Testis (tissue), 3 donors: ENCODE data around the gene OR1K1. TPM values are rescaled to one million over a fixed set of nuclear protein-coding genes. Genes with fewer than 3 reads are reported as not detected.

Experiments
- DNase-seq: peaks from one replicate; pipeline ENCODE4 v3.0.0-alpha.2; 2019
- H3K27ac ChIP-seq, 2 donors: fragments of 200-600 bp; sonication (generic); one replicate each; pipeline ENCODE4 v1.5.1; 2019
- H3K27me3 ChIP-seq: fragments of 200-600 bp; sonication (generic); one replicate; pipeline ENCODE4 v1.5.1; 2019
- H3K36me3 ChIP-seq: fragments of 200-600 bp; sonication (generic); one replicate; pipeline ENCODE4 v1.5.1; 2017; ENCODE audit warnings: low read depth; ENCODE audit errors: missing control alignments
- H3K4me1 ChIP-seq: fragments of 200-600 bp; sonication (generic); one replicate; pipeline ENCODE4 v1.5.1; 2019
- H3K4me3 ChIP-seq, 2 donors: fragments of 200-600 bp; sonication (generic); one replicate each; pipeline ENCODE4 v1.5.1; 2017 to 2019
- H3K9me3 ChIP-seq: fragments of 200-600 bp; sonication (generic); one replicate; pipeline ENCODE4 v1.5.1; 2017
- POLR2A ChIP-seq: fragments of 450-650 bp; IDR thresholded peaks from one replicate; pipeline ENCODE4 v1.6.1; 2017; ENCODE audit warnings: antibody characterized with exemption, mild to moderate bottlenecking, moderate library complexity
- WGBS, 2 donors: methylation state at CpG; one replicate each; pipeline ENCODE4 v1.1.5; 2018; 5-methylcytosine and 5-hydroxymethylcytosine counted together
- intact Hi-C: fragments of 100-400 bp; cut with DNase I; formaldehyde crosslinking; loops from one replicate; pipeline ENCODE4 v1.15.1; 2023; ENCODE audit warnings: low total_unique reads
- polyA plus RNA-seq: library from polyadenylated mRNA; stranded (reverse); fragments of 350-450 nt; fragmentation: Illumina TruSeq; extraction: RNeasy Lipid Tissue Mini Kit (QIAGEN cat#74804); gene quantifications from one replicate; pipeline ENCODE4 v1.2.3, GENCODE V29; 2014; ENCODE audit warnings: low read depth, low replicate concordance; ENCODE audit not compliant: insufficient read depth
- total RNA-seq, 2 donors: library from RNA; depleted of rRNA; stranded (reverse); fragments of >200 nt; gene quantifications; one replicate each; pipeline ENCODE4 v1.2.3, GENCODE V29; 2016
- TF ChIP-seq, protein P1 (sequence below), 3 experiments: fragments of 450-650 bp in 2 of 3; fragments of 200-600 bp in 1 of 3; sonication (generic) in 1 of 3; IDR thresholded peaks; one replicate each; pipeline ENCODE4 v1.5.1; 2016 to 2019; ENCODE audit warnings: antibody characterized with exemption in 3 of 3, mild to moderate bottlenecking in 2 of 3, moderate library complexity in 1 of 3

The OR1K1 gene
- total and polyA plus RNA-seq, 3 donors from 2014 or later = not detected

DNA sequence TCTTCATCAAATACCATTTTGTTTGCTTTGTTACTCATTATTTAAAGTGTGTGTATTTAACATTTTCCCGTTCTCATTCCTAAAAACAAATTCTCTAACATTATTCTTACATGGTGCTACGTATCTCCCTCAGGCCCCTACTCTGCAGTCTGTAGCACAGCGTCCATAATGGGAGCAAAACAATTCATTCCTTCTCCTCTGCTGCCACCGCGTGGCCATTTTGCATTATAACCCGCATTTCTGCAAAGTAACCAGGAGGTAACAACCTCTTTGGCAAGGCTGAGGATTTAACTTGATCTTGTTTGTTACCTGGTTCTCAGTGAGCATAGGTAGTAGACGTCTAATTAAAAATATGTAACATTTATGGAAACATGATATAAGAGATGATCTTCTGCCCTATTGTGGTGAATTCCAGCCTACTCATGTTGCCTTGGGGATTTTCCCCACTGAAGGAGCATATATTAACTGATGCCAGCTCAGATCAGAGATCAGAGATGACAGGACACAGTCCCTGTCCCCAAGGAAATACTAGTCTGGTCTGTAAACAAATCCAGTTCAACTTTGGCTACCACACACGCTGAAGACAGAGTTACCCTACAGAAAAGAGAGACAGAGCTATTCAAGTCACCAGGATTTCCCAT, 10.5 kb downstream of the OR1K1 start:
- peak; percentile 75 for DNase-seq
- Histone ChIP-seq H3K4me1 (no peaks in the 10 kb centered on the region), H3K36me3 (no peaks in the 10 kb centered on the region), H3K9me3 (no peaks in the 10 kb centered on the region), H3K27ac (no peak overlapping the region), H3K4me3 (no peak overlapping the region), H3K27me3 (no peaks in the 10 kb centered on the region)
- WGBS, 2 donors = 5 to 7% methylated on average over 8 of the region's 8 CpGs
- TF ChIP-seq POLR2A = no peak
- TF ChIP-seq, protein P1, sequence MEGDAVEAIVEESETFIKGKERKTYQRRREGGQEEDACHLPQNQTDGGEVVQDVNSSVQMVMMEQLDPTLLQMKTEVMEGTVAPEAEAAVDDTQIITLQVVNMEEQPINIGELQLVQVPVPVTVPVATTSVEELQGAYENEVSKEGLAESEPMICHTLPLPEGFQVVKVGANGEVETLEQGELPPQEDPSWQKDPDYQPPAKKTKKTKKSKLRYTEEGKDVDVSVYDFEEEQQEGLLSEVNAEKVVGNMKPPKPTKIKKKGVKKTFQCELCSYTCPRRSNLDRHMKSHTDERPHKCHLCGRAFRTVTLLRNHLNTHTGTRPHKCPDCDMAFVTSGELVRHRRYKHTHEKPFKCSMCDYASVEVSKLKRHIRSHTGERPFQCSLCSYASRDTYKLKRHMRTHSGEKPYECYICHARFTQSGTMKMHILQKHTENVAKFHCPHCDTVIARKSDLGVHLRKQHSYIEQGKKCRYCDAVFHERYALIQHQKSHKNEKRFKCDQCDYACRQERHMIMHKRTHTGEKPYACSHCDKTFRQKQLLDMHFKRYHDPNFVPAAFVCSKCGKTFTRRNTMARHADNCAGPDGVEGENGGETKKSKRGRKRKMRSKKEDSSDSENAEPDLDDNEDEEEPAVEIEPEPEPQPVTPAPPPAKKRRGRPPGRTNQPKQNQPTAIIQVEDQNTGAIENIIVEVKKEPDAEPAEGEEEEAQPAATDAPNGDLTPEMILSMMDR (IDR thresholded peaks at IDR 0.05) = peak; percentile 79 to 80 (median 79)
- intact Hi-C loops = loop anchor here (5.0 kb wide), 1 partner anchor 343 kb away; no protein-coding TSS in a partner anchor

DNA sequence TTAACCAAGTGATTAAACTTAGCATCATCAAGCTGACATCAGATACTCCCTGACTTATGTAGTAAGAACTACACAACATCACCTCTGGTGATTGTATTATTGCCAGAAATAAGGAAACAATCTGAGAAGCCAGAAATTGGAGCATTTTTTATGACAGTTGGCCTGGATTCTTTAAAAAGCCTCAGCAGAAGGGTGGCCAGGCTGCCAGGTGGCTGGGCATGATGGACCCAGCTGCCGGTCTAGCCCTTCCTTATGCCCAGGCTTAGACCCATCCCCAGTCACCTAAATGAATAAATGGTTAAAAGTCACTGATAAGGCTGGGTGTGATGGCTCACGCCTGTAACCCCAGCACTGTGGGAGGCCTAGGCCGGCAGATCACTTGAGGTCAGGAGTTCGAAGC, 12.8 kb downstream of the OR1K1 start:
- Histone ChIP-seq H3K27ac (no peak overlapping the region), H3K4me3 (no peak overlapping the region), H3K9me3 (no peaks in the 10 kb centered on the region), H3K4me1 (no peaks in the 10 kb centered on the region), H3K36me3 (no peaks in the 10 kb centered on the region), H3K27me3 (no peaks in the 10 kb centered on the region)
- DNase-seq = no peak
- intact Hi-C loops = loop anchor here (5.0 kb wide), 1 partner anchor 345 kb away; no protein-coding TSS in a partner anchor
- no peak for TF ChIP-seq POLR2A
- TF ChIP-seq, protein P1 (IDR thresholded peaks at IDR 0.05) = no peak
- WGBS, 2 donors = 91 to 92% methylated on average over 4 of the region's 4 CpGs

DNA sequence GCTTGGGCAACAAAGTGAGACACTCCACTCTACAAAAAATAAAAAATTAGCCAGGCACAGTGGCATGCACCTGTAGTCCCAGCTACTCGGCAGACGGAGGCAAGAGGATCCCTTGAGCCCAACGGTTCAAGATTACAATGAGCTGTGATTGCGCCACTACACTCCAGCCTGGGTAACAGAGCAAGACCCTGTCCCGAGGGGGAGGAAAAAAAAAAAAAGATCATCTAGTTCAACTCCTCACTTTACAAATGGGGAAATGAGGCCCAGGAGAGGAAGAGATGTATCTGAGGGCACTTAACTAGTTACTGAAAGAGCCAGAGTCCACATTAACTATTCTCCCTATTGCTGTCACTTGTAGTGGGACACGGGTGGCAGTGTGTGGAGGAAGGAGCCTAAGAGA, 14.6 kb downstream of the OR1K1 start:
- no peaks in the 10 kb centered on the region for H3K4me1 ChIP-seq
- intact Hi-C loops = loop anchor here (5.0 kb wide), 1 partner anchor 347 kb away; no protein-coding TSS in a partner anchor
- H3K27me3 ChIP-seq = no peaks in the 10 kb centered on the region
- no peak overlapping the region for H3K4me3 ChIP-seq
- no peaks in the 10 kb centered on the region for H3K9me3 ChIP-seq
- WGBS, 2 donors = 76 to 78% methylated on average over 6 of the region's 6 CpGs
- TF ChIP-seq, protein P1 (IDR thresholded peaks at IDR 0.05) = no peak
- TF ChIP-seq POLR2A = no peak
- H3K27ac ChIP-seq = no peak overlapping the region
- no peaks in the 10 kb centered on the region for H3K36me3 ChIP-seq
- no peak for DNase-seq

DNA sequence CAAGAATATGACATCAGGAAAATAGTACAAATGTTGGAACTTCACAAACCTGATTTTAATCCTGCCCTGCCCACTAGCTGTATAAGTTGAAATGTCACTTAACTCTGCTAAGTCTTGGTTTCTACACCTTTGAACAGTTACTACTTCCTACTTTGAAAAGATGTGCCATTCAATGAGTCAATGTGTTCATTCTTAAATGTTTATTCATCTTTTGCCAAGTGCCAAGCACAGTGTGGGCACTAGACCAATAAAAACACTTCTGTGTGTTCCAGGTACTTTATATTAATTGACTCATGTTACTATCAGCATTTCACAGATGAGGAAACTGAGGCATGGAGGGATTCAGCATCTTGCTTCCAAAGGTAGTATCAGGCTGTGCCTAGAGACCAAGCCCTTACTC, 15.6 kb downstream of the OR1K1 start:
- no peaks in the 10 kb centered on the region for H3K9me3 ChIP-seq
- no peak overlapping the region for H3K4me3 ChIP-seq
- DNase-seq = no peak
- no peaks in the 10 kb centered on the region for H3K4me1 ChIP-seq
- no peaks in the 10 kb centered on the region for H3K36me3 ChIP-seq
- no peaks in the 10 kb centered on the region for H3K27me3 ChIP-seq
- TF ChIP-seq, protein P1 (IDR thresholded peaks at IDR 0.05) = no peak
- TF ChIP-seq POLR2A = no peak
- intact Hi-C loops = no loop called here
- H3K27ac ChIP-seq = no peak overlapping the region
